A549 (cell line): ENCODE measurements around the gene NMT1.

Experiments
- EP300 ChIP-seq, 2 experiments: fragments of >200 bp; sonication (Bioruptor Twin); formaldehyde crosslinking; IDR thresholded peaks; 2 replicates in 1 of 2; 3 replicates in 1 of 2; pipeline ENCODE4 v1.6.1; 2016 to 2017
- KDM1A ChIP-seq: fragments of 200-600 bp; sonication (generic); IDR thresholded peaks from 2 replicates; pipeline ENCODE4 v1.6.1; 2016; ENCODE audit warnings: low read depth, mild to moderate bottlenecking
- POLR2A ChIP-seq: IDR thresholded peaks from 2 replicates; pipeline ENCODE4 v1.6.1; 2012; ENCODE audit warnings: mild to moderate bottlenecking, low read length
- RARB ChIP-seq: fragments of 250-450 bp; sonication (Bioruptor Pico); IDR thresholded peaks from 2 replicates; pipeline ENCODE4 v1.8.0; 2021; ENCODE audit warnings: mild to moderate bottlenecking, moderate library complexity
- RCOR1 ChIP-seq: fragments of 150-350 bp; IDR thresholded peaks from 2 replicates; pipeline ENCODE4 v1.6.1; 2014; ENCODE audit warnings: antibody characterized with exemption, low read length, low read depth
- TP53 ChIP-seq: fragments of 250-450 bp; sonication (Bioruptor Pico); IDR thresholded peaks from 2 replicates; pipeline ENCODE4 v1.5.0; 2021; ENCODE audit warnings: mild to moderate bottlenecking, moderate library complexity
- ZFP36 ChIP-seq: fragments of 450-650 bp; IDR thresholded peaks from 2 replicates; pipeline ENCODE4 v1.6.1; 2014; ENCODE audit warnings: borderline replicate concordance; ENCODE audit not compliant: partially characterized antibody
- ZSCAN20 ChIP-seq: fragments of 250-450 bp; sonication (Bioruptor Pico); IDR thresholded peaks from 2 replicates; pipeline ENCODE4 v1.8.0; 2022; ENCODE audit warnings: mild to moderate bottlenecking, moderate library complexity
- TF ChIP-seq, protein P1 (sequence below): fragments of >200 bp; sonication (Bioruptor Twin); formaldehyde crosslinking; IDR thresholded peaks from 3 replicates; pipeline ENCODE4 v1.5.1; 2016

DNA sequence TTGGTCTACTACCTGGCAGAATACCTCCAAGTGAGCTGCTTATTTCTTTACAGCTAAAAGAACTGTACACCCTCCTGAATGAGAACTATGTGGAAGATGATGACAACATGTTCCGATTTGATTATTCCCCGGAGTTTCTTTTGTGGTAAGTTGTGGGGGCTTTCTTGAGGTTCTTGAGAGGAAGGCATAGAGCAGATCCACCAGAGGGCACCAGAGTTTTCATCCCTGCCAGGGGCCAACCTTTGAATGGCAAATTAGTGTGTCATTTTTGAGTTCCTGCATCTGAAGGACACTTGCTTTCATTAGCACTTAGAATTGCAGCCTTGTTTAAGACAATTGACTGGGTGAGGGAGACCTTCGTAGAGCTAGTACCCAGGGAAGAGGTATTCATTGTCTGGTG, 35.0 kb downstream of the NMT1 start:
- TF ChIP-seq, protein P1, sequence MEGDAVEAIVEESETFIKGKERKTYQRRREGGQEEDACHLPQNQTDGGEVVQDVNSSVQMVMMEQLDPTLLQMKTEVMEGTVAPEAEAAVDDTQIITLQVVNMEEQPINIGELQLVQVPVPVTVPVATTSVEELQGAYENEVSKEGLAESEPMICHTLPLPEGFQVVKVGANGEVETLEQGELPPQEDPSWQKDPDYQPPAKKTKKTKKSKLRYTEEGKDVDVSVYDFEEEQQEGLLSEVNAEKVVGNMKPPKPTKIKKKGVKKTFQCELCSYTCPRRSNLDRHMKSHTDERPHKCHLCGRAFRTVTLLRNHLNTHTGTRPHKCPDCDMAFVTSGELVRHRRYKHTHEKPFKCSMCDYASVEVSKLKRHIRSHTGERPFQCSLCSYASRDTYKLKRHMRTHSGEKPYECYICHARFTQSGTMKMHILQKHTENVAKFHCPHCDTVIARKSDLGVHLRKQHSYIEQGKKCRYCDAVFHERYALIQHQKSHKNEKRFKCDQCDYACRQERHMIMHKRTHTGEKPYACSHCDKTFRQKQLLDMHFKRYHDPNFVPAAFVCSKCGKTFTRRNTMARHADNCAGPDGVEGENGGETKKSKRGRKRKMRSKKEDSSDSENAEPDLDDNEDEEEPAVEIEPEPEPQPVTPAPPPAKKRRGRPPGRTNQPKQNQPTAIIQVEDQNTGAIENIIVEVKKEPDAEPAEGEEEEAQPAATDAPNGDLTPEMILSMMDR, result peak; percentile 77
- TF ChIP-seq POLR2A (no peak), ZFP36 (no peak), EP300 (IDR thresholded peaks at IDR 0.05) (no peak), RARB (no peak), TP53 (CRISPR knock-in tag) (no peak), KDM1A (no peak), RCOR1 (no peak), ZSCAN20 (CRISPR knock-in tag) (no peak)
